Measurements from ENCODE around the gene PRR14. TPM values are rescaled to one million over a fixed set of nuclear protein-coding genes. Genes with fewer than 3 reads are reported as not detected.
"Not testable (repeated sequence)": the region's sequence is repeated elsewhere in the genome, so short reads cannot be mapped to it uniquely, and the experiment has no call there.

Gene PRR14
- polyA plus RNA-seq, 5 donors = 38.7 to 48.3 (median 43.6) TPM

DNA sequence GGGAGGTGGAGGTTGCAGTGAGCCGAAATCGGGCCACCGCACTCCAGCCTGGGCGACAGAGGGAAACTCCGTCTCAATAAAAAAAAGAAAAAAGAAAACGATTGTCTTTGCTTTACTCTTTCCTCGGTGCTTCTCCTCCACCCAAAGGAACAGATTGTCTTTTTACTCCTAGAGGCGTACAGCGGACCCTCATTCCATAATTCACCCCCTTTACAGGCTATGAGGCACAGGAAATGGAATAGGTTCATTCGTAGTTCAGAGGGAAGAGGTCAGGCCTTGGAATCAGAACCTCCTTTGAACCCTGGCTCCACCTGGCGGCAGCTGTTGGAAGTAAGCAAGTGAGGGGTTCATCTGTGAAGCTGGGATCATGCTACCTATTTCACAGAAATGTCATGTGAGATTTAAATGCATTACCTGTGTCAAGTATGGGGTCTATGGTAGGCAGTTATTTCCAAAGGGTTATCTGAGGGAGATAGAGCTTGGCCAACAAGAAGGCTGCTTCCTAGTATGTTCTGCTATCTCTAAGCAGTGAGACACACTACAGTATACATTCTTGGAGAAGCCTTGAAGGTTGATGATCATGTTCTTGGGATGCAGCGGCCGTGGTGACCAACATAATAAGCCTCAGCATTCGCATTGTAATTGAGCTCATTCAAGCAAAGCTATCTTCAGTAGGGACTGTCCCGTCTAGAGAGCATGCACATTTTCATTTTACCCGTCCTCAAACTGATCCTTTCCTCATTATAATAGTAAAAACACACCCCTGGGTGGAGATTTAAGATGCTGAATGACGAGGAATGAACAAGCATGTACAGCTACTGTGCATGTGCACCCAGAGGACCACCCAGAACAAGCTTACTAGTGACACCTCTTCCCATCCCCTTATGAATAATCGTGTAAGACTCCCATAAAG lies 21.9 kb upstream of the PRR14 start:
- peak; percentile 69 to 74 for DNase-seq

DNA sequence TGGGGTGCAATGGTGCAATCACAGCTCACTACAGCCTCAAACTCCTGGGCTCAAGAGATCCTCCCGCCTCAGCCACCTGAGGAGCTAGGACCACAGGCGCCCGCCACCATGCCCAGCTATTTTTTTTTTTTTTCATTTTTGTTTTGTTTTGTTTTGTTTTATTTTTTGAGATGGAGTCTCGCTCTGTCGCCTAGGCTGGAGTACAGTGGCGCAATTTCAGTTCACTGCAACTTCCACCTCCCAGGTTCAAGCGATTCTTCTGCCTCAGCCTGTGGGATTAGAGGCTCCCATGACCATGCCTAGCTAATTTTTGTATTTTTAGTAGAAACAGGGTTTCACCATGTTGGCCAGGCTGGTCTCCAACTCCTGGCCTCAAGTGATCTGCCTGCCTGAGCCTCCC lies 18.3 kb upstream of the PRR14 start:
- not testable (repeated sequence) for DNase-seq

GRCh38 chr16:30633526-30633925 lies 17.2 kb upstream of the PRR14 start:
- no peak for DNase-seq

GRCh38 chr16:30636599-30636998 lies 14.2 kb upstream of the PRR14 start:
- no peak for DNase-seq

- DNase-seq = not testable (repeated sequence)
Observed at GRCh38 chr16:30637139-30637538, 13.6 kb upstream of the PRR14 start.

DNA sequence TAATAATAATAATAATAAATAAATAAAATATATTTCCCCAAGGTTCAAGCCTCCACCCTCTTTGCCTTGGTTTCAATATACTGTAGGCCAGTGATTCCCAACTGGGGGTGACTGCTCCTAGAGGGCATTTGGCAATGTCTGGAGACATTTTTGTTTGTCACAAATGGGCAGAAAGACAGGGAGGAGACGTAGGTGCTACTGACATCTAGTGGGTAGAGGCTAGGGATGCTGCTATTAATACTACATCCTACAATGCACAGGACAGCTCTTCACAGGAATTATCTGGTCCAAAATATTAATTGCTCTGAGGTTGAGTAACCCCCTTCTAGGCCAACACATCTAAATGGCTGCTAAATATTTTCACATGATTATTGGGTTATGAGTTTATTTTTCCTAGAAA lies 12.8 kb upstream of the PRR14 start:
- DNase-seq = no peak

GRCh38 chr16:30641378-30641982 lies 9.3 kb upstream of the PRR14 start:
- DNase-seq = no peak

DNA sequence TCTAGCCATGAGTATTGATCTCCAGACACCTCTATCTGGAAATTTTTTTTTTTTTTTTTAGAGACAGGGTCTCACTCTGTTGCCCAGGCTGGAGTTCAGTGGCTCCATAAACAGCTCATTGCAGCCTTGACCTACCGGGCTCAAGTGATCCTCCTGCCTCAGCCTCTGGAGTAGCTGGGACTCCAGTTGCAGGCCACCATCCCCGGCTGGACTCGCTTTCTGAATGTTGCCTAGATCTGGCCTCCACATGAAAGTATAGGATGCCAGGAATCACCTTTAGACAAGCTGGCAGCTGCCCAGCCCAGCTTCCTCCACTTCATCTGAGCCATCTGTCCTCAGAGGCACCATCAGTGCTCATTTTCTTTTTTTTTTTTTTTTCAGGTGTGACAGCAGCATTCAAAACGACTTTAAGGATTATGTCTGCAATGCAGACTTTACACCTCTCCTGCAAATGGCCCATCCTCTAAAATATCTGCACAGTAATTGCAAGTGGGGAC lies 6.4 kb upstream of the PRR14 start:
- DNase-seq = no peak

DNA sequence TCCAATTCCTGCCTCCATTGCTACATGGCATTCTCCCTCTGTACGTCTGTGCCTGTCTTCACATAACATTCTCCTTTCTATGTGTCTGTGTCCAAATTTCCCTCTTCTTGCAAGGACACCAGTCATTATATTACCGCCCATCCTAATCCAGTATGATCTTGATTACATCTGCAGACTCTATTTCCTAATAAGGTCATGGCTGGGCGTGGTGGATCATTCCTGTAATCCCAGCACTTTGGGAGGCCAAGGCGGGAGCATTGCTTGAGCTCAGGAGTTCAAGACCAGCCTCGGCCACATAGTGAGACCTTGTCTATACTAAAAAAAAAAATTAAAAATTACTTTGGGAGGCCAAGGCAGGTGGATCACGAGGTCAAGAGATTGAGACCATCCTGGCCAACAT lies 5.0 kb upstream of the PRR14 start:
- DNase-seq = no peak

- DNase-seq = no peak
Observed at GRCh38 chr16:30647274-30647571, 3.5 kb upstream of the PRR14 start.

- peak in 1 of 2 donors; percentile 22 for DNase-seq
Observed at GRCh38 chr16:30649725-30650368, 913 bp upstream of the PRR14 start.

GRCh38 chr16:30651124-30652004 lies 604 bp downstream of the PRR14 start:
- peak; percentile 37 to 46 for DNase-seq

GRCh38 chr16:30652005-30652296 lies 1.2 kb downstream of the PRR14 start:
- DNase-seq = no peak

GRCh38 chr16:30652718-30653117 lies 2.0 kb downstream of the PRR14 start:
- DNase-seq = no peak

DNA sequence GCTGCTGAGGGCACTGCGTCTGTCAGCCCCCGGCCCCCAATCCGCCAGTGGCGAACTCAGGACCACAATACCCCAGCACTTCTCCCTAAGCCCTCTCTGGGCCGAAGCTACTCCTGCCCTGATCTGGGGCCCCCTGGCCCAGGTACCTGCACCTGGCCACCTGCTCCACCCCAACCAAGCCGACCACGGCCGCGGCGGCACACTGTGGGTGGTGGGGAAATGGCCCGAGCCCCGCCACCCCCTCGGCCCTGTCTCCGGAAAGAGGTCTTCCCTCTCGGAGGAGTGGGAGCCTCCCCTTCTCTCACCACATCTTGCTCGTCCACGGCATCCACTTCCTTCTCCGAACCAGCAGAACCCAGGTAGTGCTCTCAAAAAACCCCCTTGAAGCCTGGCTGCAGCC lies 4.1 kb downstream of the PRR14 start:
- no peak for DNase-seq

- no peak for DNase-seq
Observed at GRCh38 chr16:30655815-30656347, 5.1 kb downstream of the PRR14 start.

GRCh38 chr16:30656388-30656787 lies 5.6 kb downstream of the PRR14 start:
- DNase-seq = no peak

DNA sequence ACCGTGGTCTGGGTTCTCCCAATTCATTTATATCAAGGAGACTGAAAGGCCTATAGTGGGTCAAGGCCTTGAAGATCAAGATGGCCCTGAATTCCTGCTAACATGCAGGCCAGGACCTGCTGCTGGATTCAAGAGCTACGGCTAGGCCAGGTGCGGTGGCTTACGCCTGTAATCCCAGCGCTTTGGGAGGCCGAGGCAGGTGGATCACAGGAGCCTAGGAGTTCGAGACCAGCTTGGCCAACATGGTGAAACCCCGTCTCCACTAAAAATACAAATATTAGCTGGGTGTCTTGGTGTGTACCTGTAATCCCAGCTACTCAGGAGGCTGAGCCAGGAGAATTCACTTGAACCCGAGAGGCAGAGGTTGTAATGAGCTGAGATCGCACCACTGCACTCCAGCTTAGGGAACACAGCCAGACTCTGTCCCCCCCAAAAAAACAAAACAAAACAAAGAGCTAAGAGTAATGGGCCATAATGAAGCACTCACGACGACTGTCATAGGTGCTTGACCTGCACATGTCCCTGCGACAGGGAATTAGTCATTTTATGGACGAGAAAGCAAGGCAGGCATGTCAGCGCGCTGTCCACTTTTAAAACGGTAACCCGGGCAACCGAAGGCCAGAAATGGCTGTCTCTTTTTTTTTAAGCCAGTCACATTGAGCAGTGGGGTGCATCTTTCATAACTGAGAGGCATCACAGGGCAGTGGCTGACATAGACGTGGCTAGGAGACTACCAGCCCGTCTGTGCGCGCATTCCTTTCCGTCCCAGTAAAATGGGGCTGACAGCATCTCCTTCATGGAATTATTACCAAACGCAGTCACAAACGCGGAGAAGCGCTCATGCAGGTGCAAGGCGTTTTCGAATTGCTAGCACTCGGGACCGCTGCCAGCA lies 6.5 kb downstream of the PRR14 start:
- no peak for DNase-seq

- peak; percentile 100 for DNase-seq
Observed at GRCh38 chr16:30657866-30658730, 7.3 kb downstream of the PRR14 start, which contains the start of gene FBRS. Gene FBRS, plus strand, starts transcription at chr16:30658431. Its CDS starts 1,088 bp downstream, at chr16:30659519.

Measured in right lung (tissue), 5 donors.